Stimulated activated naive B cell treated with anti-CD40 and anti-IgM and Interleukin-4, amounts not matched to agents 10 μg/mL and 1 μg/mL and 100 μg/mL, for 72 hours (primary cell): ENCODE measurements around the gene SMAD3.
"Not testable (repeated sequence)": the region's sequence is repeated elsewhere in the genome, so short reads cannot be mapped to it uniquely, and the experiment has no call there.

Experiments used
- ATAC-seq, 2 donors: fragments of 150-1000 bp; cut with Tn5 transposase; replicated peaks; 2 replicates each; pipeline ENCODE4 v1.10.0; 2021; ENCODE audit warnings: moderate library complexity in 1 of 2
- DNase-seq: peaks from one replicate; pipeline ENCODE4 v3.0.0; 2021
- H3K27ac Mint-ChIP-seq: one replicate; pipeline ENCODE4 v1.8.0; 2022; ENCODE audit warnings: mild to moderate bottlenecking, mixed read lengths
- H3K27me3 Mint-ChIP-seq, 2 donors: one replicate each; pipeline ENCODE4 v1.8.0; 2022; ENCODE audit warnings: mixed read lengths in 2 of 2
- H3K36me3 Mint-ChIP-seq, 2 donors: one replicate each; pipeline ENCODE4 v1.8.0; 2022; ENCODE audit warnings: mixed read lengths in 2 of 2, mild to moderate bottlenecking in 1 of 2
- H3K4me1 Mint-ChIP-seq, 2 donors: one replicate each; pipeline ENCODE4 v1.8.0; 2022; ENCODE audit warnings: mixed read lengths in 2 of 2, mild to moderate bottlenecking in 1 of 2
- H3K4me3 Mint-ChIP-seq, 2 donors: one replicate each; pipeline ENCODE4 v1.8.0; 2022; ENCODE audit warnings: mild to moderate bottlenecking in 2 of 2, mixed read lengths in 2 of 2, moderate library complexity in 1 of 2
- H3K9me3 Mint-ChIP-seq, 2 donors: one replicate each; pipeline ENCODE4 v1.8.0; 2022; ENCODE audit warnings: mixed read lengths in 2 of 2, mild to moderate bottlenecking in 1 of 2

Gene SMAD3

GRCh38 chr15:67026610-67026967, 38.8 kb upstream of the SMAD3 start:
- Mint-ChIP-seq H3K36me3 (no peaks in the 10 kb centered on the region), H3K27me3 (peaks cover 0 to 4% of the 10 kb centered on the region in 2 donors), H3K9me3 (peaks cover 0 to 1% of the 10 kb centered on the region in 2 donors), H3K27ac (no peak overlapping the region), H3K4me1 (peaks cover 18 to 35% of the 10 kb centered on the region in 2 donors), H3K4me3 (no peak overlapping the region)
- no peak for ATAC-seq
- DNase-seq = no peak

- not testable (repeated sequence) for H3K4me3 Mint-ChIP-seq, H3K9me3 Mint-ChIP-seq, H3K27me3 Mint-ChIP-seq, ATAC-seq, DNase-seq, H3K27ac Mint-ChIP-seq, H3K36me3 Mint-ChIP-seq
- peaks cover 19 to 35% of the 10 kb centered on the region in 2 donors for H3K4me1 Mint-ChIP-seq
These were observed 37.0 kb upstream of the SMAD3 start for GRCh38 chr15:67028440-67028839.

GRCh38 chr15:67030036-67030762, 35.2 kb upstream of the SMAD3 start:
- H3K36me3 Mint-ChIP-seq = no peaks in the 10 kb centered on the region
- H3K27me3 Mint-ChIP-seq = no peaks in the 10 kb centered on the region
- no peak overlapping the region for H3K4me3 Mint-ChIP-seq
- ATAC-seq (no peak), DNase-seq (no peak)
- H3K9me3 Mint-ChIP-seq = no peaks in the 10 kb centered on the region
- no peak overlapping the region for H3K27ac Mint-ChIP-seq
- H3K4me1 Mint-ChIP-seq = peaks cover 15 to 17% of the 10 kb centered on the region in 2 donors

GRCh38 chr15:67031331-67031730, 34.1 kb upstream of the SMAD3 start:
- no peaks in the 10 kb centered on the region for H3K27me3 Mint-ChIP-seq
- no peaks in the 10 kb centered on the region for H3K9me3 Mint-ChIP-seq
- peaks cover 10 to 14% of the 10 kb centered on the region in 2 donors for H3K4me1 Mint-ChIP-seq
- DNase-seq (no peak), ATAC-seq (no peak)
- no peak overlapping the region for H3K4me3 Mint-ChIP-seq
- no peak overlapping the region for H3K27ac Mint-ChIP-seq
- H3K36me3 Mint-ChIP-seq = no peaks in the 10 kb centered on the region

- no peaks in the 10 kb centered on the region for H3K9me3 Mint-ChIP-seq
These were observed 32.8 kb upstream of the SMAD3 start for GRCh38 chr15:67032608-67033007.

GRCh38 chr15:67033012-67033411, 32.4 kb upstream of the SMAD3 start:
- Mint-ChIP-seq H3K27me3 (no peaks in the 10 kb centered on the region), H3K4me1 (peaks cover 20 to 22% of the 10 kb centered on the region in 2 donors), H3K36me3 (no peaks in the 10 kb centered on the region), H3K27ac (peak overlapping the region; percentile 31), H3K9me3 (no peaks in the 10 kb centered on the region), H3K4me3 (no peak overlapping the region)
- DNase-seq (no peak), ATAC-seq (peak; percentile 62 to 63)

More at GRCh38 chr15:67032608-67033007, 32.8 kb upstream of the SMAD3 start:
- H3K4me3 Mint-ChIP-seq = no peak overlapping the region
- no peaks in the 10 kb centered on the region for H3K36me3 Mint-ChIP-seq
- no peak overlapping the region for H3K27ac Mint-ChIP-seq
- peaks cover 16 to 18% of the 10 kb centered on the region in 2 donors for H3K4me1 Mint-ChIP-seq
- no peak for DNase-seq
- no peaks in the 10 kb centered on the region for H3K27me3 Mint-ChIP-seq
- no peak for ATAC-seq

GRCh38 chr15:67033571-67034044, 31.8 kb upstream of the SMAD3 start:
- peak; percentile 49 to 54 for ATAC-seq
- no peak for DNase-seq
- peak overlapping the region; percentile 31 for H3K27ac Mint-ChIP-seq

GRCh38 chr15:67035886-67036285, 29.5 kb upstream of the SMAD3 start:
- DNase-seq = no peak
- Mint-ChIP-seq H3K27me3 (no peaks in the 10 kb centered on the region), H3K4me1 (peaks cover 36 to 39% of the 10 kb centered on the region in 2 donors), H3K9me3 (no peaks in the 10 kb centered on the region), H3K27ac (no peak overlapping the region), H3K4me3 (no peak overlapping the region), H3K36me3 (no peaks in the 10 kb centered on the region)
- no peak for ATAC-seq

More at GRCh38 chr15:67033571-67034044, 31.8 kb upstream of the SMAD3 start:
- Mint-ChIP-seq H3K4me1 (peaks cover 26 to 28% of the 10 kb centered on the region in 2 donors), H3K36me3 (no peaks in the 10 kb centered on the region), H3K9me3 (no peaks in the 10 kb centered on the region), H3K4me3 (peak overlapping the region in 1 of 2 donors; percentile 67), H3K27me3 (no peaks in the 10 kb centered on the region)

GRCh38 chr15:67036775-67037555, 28.4 kb upstream of the SMAD3 start:
- Mint-ChIP-seq H3K4me3 (no peak overlapping the region), H3K4me1 (peaks cover 36 to 46% of the 10 kb centered on the region in 2 donors), H3K9me3 (no peaks in the 10 kb centered on the region), H3K27me3 (peaks cover 0 to under 1% of the 10 kb centered on the region in 2 donors), H3K27ac (no peak overlapping the region), H3K36me3 (no peaks in the 10 kb centered on the region)
- no peak for DNase-seq
- ATAC-seq = peak in 1 of 2 donors; percentile 12

- Mint-ChIP-seq H3K27ac (no peak overlapping the region), H3K9me3 (no peaks in the 10 kb centered on the region), H3K36me3 (no peaks in the 10 kb centered on the region), H3K4me3 (no peak overlapping the region), H3K27me3 (peaks cover 0 to 3% of the 10 kb centered on the region in 2 donors), H3K4me1 (peaks cover 44 to 53% of the 10 kb centered on the region in 2 donors)
- no peak for DNase-seq
- peak; percentile 58 to 60 for ATAC-seq
These were observed 27.7 kb upstream of the SMAD3 start for GRCh38 chr15:67037694-67038093.

- ATAC-seq (no peak), DNase-seq (no peak)
- Mint-ChIP-seq H3K4me3 (no peak overlapping the region), H3K27ac (no peak overlapping the region), H3K36me3 (no peaks in the 10 kb centered on the region), H3K9me3 (no peaks in the 10 kb centered on the region), H3K27me3 (peaks cover 0 to 3% of the 10 kb centered on the region in 2 donors), H3K4me1 (peaks cover 43 to 60% of the 10 kb centered on the region in 2 donors)
These were observed 26.7 kb upstream of the SMAD3 start for GRCh38 chr15:67038736-67039135.

GRCh38 chr15:67039384-67040075, 25.9 kb upstream of the SMAD3 start:
- Mint-ChIP-seq H3K9me3 (no peaks in the 10 kb centered on the region), H3K27me3 (peaks cover 0 to 3% of the 10 kb centered on the region in 2 donors), H3K36me3 (no peaks in the 10 kb centered on the region), H3K4me3 (peak overlapping the region in 1 of 2 donors; percentile 47), H3K4me1 (peaks cover 43 to 60% of the 10 kb centered on the region in 2 donors), H3K27ac (no peak overlapping the region)
- DNase-seq (no peak), ATAC-seq (no peak)

- no peaks in the 10 kb centered on the region for H3K36me3 Mint-ChIP-seq
- ATAC-seq = no peak
- no peak overlapping the region for H3K4me3 Mint-ChIP-seq
- H3K9me3 Mint-ChIP-seq = no peaks in the 10 kb centered on the region
- peaks cover 40 to 60% of the 10 kb centered on the region in 2 donors for H3K4me1 Mint-ChIP-seq
- no peak overlapping the region for H3K27ac Mint-ChIP-seq
- no peak for DNase-seq
- H3K27me3 Mint-ChIP-seq = peaks cover 0 to 3% of the 10 kb centered on the region in 2 donors
These were observed 25.1 kb upstream of the SMAD3 start for GRCh38 chr15:67040277-67040676.

GRCh38 chr15:67042551-67043142, 22.8 kb upstream of the SMAD3 start:
- Mint-ChIP-seq H3K27me3 (peaks cover 0 to 3% of the 10 kb centered on the region in 2 donors), H3K27ac (peak overlapping the region; percentile 91)
- ATAC-seq = peak; percentile 74 to 76

More at GRCh38 chr15:67042551-67043142, 22.8 kb upstream of the SMAD3 start:
- H3K4me1 Mint-ChIP-seq = peaks cover 30 to 49% of the 10 kb centered on the region in 2 donors
- no peaks in the 10 kb centered on the region for H3K36me3 Mint-ChIP-seq
- DNase-seq = no peak
- no peaks in the 10 kb centered on the region for H3K9me3 Mint-ChIP-seq
- peak overlapping the region; percentile 18 to 52 for H3K4me3 Mint-ChIP-seq
